ENCODE measurements around the gene OSBPL9.

DNA sequence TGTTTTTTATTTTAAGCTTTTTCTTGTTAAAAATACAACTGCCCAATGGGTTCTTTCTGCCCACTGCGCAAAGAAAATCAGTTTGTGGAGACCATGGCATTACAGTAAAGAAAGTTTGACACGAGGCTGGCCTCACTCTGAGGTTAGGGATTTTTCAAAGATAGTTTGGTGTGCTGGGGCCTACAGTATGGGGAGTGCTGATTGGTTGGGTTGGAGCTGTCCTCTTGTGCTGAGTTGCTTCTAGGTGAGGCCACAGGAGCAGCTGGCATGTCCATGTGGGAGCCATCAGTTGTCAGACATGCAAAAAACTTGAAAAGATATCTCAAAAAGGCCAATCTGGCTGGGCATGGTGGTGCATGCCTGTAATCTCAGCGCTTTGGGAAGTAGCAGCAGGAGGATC, 14.0 kb downstream of the OSBPL9 start:
- TF ChIP-seq POLR2A (IDR thresholded peaks at IDR 0.05; ENCODE audit: borderline replicate concordance, extremely low read depth, insufficient read depth, insufficient read length), result no peak
- TF ChIP-seq EGR1 (IDR thresholded peaks at IDR 0.05; ENCODE audit: low read depth), result no peak
- no peak for TF ChIP-seq ZFX (IDR thresholded peaks at IDR 0.05)
- TF ChIP-seq, protein P1, sequence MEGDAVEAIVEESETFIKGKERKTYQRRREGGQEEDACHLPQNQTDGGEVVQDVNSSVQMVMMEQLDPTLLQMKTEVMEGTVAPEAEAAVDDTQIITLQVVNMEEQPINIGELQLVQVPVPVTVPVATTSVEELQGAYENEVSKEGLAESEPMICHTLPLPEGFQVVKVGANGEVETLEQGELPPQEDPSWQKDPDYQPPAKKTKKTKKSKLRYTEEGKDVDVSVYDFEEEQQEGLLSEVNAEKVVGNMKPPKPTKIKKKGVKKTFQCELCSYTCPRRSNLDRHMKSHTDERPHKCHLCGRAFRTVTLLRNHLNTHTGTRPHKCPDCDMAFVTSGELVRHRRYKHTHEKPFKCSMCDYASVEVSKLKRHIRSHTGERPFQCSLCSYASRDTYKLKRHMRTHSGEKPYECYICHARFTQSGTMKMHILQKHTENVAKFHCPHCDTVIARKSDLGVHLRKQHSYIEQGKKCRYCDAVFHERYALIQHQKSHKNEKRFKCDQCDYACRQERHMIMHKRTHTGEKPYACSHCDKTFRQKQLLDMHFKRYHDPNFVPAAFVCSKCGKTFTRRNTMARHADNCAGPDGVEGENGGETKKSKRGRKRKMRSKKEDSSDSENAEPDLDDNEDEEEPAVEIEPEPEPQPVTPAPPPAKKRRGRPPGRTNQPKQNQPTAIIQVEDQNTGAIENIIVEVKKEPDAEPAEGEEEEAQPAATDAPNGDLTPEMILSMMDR (IDR thresholded peaks at IDR 0.05 in 2 of 3, conservative IDR thresholded peaks at IDR 0.05 in 1 of 3; ENCODE audit: borderline replicate concordance in 1 of 3, insufficient read depth in 1 of 3, low read depth in 2 of 3, low read length in 2 of 3), result no peak
- no peak for TF ChIP-seq SIN3A (IDR thresholded peaks at IDR 0.05; ENCODE audit: low read depth)
- TF ChIP-seq FOSL1 (IDR thresholded peaks at IDR 0.05; ENCODE audit: low read depth), result no peak
